H4 (cell line): ENCODE data around the gene NBPF3. TPM values are rescaled to one million over a fixed set of nuclear protein-coding genes. Genes with fewer than 3 reads are reported as not detected.
A peak's percentile ranks its signal among the peaks of the same experiment; 100 is the strongest.
"Not testable (repeated sequence)": the region's sequence is repeated elsewhere in the genome, so short reads cannot be mapped to it uniquely, and the experiment has no call there.

Source experiments
- DNase-seq: peaks from one replicate; pipeline ENCODE4 v3.0.0-alpha.2; 2015; ENCODE audit warnings: low spot score
- total RNA-seq: library from RNA; depleted of rRNA; stranded (reverse); fragments of >200 nt; shearing (Covaris generic); gene quantifications from 2 replicates; pipeline ENCODE4 v1.2.3, GENCODE V29; 2014; rRNA removed

Gene NBPF3, protein sequence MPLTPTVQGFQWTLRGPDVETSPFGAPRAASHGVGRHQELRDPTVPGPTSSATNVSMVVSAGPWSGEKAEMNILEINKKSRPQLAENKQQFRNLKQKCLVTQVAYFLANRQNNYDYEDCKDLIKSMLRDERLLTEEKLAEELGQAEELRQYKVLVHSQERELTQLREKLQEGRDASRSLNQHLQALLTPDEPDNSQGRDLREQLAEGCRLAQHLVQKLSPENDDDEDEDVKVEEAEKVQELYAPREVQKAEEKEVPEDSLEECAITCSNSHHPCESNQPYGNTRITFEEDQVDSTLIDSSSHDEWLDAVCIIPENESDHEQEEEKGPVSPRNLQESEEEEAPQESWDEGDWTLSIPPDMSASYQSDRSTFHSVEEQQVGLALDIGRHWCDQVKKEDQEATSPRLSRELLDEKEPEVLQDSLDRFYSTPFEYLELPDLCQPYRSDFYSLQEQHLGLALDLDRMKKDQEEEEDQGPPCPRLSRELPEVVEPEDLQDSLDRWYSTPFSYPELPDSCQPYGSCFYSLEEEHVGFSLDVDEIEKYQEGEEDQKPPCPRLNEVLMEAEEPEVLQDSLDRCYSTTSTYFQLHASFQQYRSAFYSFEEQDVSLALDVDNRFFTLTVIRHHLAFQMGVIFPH
- 12.0 and 13.9 TPM in 2 replicates for total RNA-seq

DNA sequence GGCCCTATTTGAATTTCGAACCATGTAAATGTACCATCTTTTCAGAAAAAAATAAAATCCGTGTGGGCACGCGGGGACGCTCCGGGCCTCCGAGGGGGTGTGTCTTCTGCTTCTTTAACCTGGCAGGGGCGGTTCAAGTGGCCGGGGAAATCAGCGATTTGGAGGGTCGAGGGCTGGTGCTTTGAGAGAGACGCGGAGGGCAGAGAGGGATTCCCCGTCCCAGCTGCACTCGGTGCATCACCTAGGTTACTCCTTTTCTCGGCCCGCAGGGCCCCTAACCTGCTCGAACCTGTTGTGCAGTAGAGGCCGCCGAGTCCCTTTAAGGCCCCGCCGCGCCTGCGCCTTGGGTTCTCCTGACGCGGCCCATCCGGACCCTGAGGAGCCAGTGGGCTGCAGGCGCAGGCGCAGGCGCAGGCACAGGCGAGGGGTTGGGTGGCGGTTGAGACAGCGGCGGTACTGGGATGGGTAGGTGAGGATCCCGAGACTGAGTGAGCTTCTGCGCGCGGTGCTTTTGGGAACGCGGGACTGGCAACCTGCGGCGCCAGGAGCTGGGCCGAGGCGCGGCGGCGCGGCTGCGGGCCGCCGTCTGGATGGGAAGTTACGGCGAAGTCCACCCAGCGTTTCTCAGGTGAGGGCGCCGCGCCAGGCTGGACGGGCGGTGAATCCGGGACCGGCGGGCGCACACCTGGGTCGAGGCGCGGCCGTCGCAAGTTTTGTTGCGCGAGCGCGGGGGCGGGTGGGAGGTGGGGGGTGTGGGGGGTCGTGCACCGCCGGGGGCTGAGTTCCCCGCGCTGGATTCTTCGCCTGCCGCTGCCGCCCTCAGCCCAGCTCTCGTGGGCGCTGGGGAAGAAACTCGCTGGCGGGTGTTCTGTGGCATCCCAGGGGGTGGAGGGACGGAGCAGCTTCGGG is at the start of gene NBPF3:
NBPF3 (plus strand) TSS at position 417 of the 909 bp plus-strand sequence. CDS start 4,950 bp downstream, outside the sequence.
- peak; percentile 79 for DNase-seq

DNA sequence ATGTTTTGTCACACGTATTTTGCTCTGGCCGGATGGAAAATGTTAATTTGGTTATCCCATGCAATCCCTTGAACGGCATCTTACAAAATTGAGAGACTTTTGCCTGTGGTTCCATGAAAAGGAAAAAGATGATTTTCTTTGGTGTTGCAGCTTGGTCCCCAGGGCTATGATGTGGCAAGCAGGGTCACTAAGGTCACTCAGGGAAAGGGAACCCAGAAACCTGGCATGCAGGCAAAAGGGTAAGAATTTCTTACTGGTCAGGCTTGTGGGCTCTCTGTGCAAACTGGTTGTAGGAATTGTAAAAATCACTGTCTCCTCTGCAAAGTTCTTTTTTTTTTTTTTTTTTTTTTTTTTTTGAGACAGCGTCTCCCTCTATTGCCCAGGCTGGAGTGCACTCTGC is 48.4 kb upstream of the NBPF3 start:
- no peak for DNase-seq

DNA sequence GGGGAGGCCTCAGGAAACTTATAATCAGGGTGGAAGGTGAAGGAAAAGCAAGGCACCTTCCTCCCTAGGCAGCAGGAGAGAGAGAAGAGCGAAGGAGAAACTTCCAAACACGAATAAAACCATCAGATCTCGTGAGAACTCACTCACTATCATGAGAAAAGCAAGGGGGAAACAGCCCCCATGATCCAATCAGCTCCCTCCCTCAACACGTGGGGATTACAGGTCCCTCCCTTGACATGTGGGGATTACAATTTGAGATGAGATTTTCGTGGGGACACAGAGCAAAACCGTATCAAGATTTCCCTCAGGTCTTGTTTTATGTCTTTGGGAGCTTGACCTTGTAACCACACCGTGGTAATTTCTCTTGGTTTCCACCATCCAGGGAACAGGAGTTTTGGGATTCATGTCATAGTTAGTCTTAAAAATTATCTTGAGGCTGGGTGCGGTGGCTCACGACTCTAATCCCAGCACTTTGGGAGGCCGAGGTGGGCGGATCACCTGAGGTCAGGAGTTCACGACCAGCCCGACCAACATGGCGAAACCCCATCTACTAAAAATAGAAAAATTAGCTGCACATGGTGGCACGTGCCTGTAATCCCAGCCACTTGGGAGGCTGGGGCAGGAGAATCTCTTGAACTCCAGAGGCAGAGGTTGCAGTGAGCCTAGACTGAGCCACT is 47.2 kb upstream of the NBPF3 start:
- DNase-seq = no peak

DNA sequence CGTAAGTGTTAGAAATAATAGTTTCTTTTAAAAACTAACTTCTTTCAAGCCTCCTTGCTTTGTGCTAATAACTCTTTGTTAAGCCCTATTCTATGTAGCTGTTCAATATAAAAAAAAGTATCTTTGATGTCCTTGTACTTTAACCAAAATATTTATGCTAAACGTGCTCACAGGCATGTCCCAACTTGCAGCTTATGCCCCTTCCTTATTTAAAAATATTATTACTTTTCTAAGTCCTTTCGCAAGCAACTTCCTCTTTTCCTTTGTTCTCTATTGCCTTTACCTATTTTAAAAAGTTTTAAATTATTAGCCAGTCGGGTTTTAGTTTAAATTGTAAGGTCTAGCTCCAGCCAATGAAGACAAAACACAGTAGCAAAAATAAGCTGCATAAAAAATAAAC is 43.4 kb upstream of the NBPF3 start:
- DNase-seq = no peak

DNA sequence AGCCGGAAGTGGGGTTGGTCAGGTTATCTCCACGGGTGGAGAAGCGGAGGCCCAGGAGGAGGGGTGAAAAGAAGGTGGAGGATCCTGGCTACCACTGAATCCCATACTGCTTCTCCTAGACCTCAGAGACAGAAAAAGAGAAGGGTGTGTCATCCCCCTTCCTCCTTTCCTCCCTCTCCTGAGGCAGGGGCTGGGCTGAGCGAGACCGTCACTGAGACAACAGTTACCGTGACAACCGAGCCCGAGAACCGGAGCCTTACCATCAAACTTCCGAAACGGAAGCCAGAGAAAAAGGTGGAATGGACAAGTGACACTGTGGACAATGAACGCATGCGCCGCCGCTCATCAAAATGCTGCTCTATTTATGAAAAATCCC is 42.1 kb upstream of the NBPF3 start:
- DNase-seq = no peak

DNA sequence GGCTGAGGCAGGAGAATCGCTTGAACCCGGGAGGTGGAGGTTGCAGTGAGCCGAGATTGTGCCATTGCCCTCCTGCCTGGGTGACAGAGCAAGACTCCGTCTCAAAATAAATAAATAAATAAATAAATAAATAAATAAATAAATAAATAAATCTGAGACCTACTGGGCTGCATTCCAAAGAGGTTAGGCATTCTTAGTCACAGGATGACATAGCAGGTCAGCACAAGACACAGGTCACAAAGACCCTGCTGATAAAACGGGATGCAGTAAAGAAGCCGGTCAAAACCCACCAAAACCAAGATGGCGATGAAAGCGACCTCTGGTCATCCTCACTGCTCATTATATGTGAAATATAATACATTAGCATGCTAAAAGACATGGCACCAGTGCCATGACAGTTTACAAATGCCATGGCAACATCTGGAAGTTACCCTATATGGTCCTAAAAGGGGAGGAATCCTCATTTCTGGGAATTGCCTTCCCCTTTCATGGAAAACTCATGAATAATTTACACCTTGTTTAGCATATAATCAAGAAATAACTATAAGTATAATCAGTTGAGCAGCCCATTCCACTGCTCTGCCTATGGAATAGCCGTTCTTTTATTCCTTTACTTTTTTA is 38.1 kb upstream of the NBPF3 start:
- not testable (repeated sequence) for DNase-seq

DNA sequence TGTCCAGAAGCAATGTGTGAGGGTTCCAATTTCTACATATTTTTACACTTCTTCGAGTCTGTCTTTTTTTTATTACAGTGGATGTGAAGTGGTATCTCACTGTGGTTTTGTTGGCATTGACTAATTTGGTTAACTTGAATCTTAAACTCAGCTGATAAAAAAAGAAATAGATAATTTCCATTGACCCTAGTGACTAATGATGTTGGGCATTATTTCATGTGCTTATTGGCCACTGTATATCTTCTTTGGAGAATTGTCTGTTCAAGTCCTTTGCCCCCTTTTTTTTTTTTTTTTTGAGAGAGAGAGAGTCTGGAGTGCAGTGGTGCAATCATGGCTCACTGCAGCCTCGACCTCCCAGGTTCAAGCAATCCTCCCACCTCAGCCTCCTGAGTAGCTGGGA is 33.3 kb upstream of the NBPF3 start:
- DNase-seq = no peak

DNA sequence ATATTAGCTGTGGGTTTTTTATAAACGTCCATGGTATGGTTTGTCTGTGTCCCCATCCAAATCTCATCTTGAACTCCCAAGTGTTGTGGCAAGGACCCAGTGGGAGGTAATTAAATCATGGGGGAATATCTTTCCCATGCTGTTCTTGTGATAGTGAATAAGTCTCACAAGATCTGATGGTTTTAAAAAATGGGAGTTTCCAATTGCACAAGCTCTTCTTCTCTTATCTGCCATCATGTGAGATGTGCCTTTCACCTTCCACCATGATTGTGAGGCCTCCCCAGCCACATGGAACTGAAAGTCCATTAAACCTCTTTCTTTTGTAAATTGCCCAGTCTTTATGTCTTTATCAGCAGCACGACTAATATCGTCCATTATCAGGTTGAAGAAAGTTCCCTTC is 30.0 kb upstream of the NBPF3 start:
- not testable (repeated sequence) for DNase-seq

DNA sequence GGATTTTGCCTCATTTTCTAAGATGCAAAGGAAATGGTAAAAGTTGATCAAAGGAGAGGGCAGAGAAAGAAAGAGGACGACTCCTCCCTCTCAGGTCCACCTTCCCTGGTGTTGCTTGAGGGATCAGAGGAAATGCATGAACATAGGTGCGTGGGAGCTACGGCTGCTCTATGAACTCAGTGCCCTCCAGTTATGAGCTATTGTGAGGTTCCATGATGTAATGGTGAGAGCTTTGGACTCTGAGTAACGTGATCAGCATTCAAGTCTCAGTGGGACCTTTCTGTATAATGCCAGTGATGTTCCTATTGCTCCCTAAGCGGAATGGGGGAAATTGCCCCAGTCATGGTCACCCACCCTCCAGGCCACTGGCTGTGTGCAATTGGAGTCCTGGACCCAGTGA is 25.9 kb upstream of the NBPF3 start:
- no peak for DNase-seq

DNA sequence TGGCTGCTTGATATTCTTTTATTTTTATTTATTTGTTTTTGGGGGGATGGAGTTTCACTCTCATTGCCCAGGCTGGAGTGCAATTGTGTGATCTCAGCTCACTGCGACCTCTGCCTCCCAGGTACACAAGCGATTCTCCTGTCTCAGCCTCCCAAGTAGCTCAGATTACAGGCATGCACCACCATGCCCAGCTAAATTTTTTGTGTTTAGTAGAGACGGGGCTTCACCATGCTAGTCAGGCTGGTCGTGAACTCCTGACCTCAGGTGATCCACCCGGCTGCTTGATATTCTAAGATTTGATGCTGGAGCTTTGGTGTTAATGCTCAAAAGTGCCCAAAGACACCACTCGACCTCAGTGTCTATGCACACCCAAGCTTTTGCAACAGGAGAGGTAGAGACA is 19.6 kb upstream of the NBPF3 start:
- DNase-seq = not testable (repeated sequence)

DNA sequence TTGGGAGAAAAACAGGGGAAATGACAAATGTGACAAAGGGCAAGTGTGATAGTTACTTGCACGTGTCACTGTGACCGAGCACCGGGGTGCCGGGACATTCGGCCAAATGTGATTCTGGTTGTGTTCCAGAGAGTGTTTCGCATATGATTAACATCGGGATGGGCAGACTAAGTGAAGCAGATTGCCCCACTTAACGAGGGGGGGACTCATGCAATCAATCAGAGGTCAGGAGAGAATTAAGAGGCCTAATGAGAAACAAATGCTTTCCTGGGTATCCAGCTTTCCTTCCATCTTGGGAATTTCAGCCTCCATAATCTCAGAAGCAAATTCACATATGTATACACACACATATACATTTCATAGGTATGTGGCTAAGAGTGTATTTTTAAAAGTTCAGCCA is 18.6 kb upstream of the NBPF3 start:
- not testable (repeated sequence) for DNase-seq

DNA sequence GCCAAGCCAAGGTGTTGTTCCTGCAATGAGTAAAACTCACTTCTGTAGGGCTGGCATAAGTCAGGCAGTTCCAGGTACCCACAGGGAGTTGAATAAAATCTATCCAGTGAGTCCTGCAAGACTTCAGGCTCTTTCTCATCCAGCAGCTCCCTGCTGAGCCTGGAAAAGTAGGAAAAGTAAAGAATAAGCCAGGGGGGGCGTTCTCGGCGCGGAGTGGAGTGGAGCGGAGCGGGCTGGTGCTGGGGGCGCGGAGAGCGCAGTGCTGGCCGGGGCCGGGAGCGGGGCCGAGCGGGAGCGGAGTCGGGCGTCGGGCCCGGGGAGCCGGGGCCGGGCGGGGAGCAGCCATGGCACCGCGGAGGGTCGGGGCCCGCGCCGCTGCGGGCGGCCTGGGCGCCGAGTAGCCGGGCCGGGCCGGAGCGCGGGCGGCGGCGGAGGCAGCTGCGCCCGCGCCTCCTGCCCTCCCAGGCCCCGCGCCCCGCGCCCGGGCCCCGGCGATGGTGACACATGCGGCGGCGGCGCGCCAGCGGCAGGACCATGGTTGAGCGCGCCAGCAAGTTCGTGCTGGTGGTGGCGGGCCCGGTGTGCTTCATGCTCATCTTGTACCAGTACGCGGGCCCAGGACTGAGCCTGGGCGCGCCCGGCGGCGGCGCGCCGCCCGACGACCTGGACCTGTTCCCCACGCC is 12.0 kb upstream of the NBPF3 start:
- not testable (repeated sequence) for DNase-seq

DNA sequence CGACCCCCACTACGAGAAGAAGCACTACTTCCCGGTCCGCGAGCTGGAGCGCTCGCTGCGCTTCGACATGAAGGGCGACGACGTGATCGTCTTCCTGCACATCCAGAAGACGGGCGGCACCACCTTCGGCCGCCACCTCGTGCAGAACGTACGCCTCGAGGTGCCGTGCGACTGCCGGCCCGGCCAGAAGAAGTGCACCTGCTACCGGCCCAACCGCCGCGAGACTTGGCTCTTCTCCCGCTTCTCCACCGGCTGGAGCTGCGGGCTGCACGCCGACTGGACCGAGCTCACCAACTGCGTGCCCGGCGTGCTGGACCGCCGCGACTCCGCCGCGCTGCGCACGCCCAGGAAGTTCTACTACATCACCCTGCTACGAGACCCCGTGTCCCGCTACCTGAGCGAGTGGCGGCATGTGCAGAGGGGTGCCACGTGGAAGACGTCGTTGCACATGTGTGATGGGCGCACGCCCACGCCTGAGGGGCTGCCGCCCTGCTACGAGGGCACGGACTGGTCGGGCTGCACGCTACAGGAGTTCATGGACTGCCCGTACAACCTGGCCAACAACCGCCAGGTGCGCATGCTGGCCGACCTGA is 11.4 kb upstream of the NBPF3 start:
- not testable (repeated sequence) for DNase-seq

DNA sequence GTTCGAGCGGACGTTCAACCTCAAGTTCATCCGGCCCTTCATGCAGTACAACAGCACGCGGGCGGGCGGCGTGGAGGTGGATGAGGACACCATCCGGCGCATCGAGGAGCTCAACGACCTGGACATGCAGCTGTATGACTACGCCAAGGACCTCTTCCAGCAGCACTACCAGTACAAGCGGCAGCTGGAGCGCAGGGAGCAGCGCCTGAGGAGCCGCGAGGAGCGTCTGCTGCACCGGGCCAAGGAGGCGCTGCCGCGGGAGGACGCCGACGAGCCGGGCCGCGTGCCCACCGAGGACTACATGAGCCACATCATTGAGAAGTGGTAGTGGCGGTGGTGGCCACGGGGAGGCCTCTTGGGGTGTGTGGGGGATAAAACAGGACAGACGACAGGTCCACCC is 10.7 kb upstream of the NBPF3 start:
- DNase-seq = not testable (repeated sequence)

DNA sequence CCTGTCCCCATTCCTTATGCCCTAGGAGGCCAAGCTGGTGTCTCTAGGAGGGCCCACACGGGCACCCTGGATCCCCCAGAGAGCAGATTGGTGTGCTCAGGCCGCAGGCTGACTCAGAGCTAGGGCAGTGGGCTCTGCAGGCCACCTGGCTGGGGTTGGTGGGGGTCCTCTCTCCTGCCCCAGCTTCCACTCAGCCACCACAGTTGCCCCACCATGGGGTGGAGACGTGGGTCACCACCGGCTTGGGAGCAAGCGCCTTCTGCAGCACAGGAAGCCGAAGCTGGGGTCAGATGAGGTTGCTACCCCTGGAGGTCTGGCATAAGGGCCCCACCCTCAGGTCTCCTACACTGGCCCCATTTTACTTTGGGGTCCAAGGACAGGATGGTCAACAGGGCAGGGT is 9.1 kb upstream of the NBPF3 start:
- not testable (repeated sequence) for DNase-seq

DNA sequence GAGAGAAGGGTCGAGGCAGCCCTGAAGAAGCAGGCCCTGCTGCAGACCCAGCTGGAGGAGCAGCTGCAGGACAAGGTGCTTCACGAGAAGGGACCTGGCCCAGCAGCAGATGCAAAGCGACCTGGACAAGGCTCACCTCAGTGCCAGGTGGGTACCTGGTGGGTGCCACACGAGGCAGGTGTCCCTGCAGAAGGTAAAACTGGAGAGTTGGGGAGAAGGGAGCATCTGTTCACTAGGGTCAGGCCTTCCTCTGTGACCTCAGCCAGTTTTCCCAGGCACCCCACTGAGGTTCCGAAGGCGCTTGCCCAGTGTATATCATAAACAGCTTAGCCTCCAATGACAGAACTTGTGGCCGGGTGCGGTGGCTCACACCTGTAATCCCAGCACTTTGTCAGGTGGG is 5.5 kb upstream of the NBPF3 start:
- DNase-seq = no peak

DNA sequence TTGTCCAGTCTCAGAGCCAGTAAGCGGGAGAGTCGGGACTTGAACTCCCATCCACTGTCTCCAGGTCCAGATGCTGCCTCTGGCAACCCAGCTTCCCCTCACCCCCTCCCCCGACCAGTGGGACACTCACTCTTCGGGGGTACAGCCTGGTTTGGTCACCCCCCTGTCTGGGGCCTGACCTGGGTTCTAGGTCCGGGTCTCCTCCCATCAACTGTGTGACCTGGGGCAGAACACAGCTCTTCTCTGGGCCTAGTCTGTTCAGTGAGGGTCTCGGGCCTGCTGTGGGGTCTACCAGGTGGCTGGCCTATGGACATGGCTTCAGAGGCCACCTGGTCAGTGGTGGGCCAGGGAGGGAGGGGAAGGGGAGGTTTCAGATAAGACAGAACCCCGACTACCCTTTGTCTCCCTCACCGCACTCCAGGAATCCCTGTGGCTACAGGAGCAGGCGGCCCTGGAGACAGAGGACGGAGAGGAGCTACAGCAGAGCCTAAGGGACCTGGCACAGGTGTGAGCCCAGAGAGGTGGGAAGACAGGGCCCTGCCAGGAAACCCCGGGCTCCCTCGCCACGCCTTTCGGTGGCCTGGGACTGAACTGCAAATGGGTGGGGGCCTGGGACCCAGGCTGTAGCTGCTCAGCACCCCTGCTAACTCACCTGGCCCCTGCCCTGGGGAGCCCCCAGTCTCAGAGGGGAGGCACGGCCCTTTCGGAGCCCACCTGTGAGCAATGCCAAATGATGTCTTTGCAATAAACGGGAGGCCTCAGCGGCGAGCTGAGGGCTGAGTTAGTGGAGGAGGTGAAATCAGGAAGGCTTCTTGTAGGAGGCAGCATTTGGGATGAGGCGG is 4.1 kb upstream of the NBPF3 start:
- DNase-seq = no peak

DNA sequence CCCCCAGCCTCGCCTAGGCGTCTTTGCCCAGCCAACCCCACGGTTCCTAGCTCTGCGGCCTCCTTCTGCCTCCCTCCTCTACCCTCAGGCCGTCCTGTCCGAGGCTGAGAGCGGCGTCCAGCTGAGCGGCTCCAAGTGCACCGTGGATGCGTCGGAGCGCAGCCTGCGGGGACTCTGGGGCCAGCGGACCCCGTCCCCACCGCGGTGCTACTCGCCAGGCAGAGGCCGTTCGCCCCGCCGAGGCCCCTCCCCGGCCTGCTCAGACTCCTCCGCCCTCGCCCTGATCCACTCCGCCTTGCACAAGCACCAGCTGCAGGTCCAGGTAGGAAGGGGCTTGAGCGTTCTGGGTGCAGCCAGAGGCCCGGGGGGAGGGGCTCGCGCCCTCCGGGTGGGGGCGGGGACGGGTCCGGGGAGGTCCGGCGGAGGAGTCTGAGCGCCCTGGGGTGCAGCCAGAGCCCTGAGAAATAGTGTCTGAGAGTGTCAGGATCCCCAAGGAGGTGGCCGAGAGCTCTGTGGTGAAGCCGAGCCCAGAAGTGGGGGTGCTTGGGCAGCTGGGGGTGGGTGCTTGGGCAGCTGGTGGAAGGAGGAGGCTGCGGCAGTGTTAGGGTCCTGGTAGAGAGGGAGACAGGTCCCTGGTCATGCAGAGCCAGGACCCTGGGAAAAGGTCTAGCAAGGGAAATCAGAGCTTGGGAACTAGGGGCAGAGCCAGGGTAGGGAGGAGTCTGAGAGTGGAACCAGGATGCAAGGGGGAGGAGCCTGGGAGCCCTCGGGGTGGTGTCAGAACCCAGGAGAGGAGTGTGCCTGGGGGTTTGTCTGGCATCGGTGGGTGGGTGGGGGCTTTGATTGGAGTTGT is 3.2 kb upstream of the NBPF3 start:
- no peak for DNase-seq

DNA sequence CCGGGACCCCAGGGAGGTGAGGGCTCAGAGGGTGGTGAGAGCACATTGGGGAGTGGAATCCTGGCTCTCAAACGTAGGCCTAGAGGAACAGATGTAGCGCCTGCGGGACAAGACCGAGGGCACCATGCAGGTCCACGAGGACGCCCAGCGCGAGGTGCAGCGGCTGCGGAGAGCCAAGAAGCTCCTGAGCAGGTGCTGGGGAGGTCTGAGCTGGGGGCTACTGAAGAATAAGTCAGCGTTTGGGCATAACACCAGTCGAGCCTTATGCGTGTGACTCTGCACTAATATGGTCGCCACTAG is 2.6 kb upstream of the NBPF3 start:
- no peak for DNase-seq
